ENCODE results near the gene GPR148.
"Not testable (repeated sequence)": the region's sequence is repeated elsewhere in the genome, so short reads cannot be mapped to it uniquely, and the experiment has no call there.

DNA sequence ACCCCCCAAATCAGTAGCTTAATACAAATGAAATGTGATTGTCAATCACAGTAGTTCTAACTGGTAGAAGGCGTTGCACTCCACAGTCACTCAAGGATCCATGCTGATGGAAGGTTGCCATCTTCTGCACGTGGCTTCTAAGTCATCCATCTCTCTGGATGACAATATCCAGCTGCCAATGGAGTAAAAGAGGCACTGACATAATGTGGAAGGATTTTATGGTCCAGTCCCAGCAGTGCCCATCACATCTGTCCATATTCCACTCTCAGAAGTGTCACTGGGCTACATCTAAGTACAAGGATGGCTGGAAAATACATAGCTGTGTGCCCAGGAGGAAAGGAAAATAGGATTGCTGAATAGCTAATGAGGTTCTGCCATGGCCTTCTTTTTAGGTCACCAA, 14.1 kb upstream of the GPR148 start:
- TF ChIP-seq, protein P1, sequence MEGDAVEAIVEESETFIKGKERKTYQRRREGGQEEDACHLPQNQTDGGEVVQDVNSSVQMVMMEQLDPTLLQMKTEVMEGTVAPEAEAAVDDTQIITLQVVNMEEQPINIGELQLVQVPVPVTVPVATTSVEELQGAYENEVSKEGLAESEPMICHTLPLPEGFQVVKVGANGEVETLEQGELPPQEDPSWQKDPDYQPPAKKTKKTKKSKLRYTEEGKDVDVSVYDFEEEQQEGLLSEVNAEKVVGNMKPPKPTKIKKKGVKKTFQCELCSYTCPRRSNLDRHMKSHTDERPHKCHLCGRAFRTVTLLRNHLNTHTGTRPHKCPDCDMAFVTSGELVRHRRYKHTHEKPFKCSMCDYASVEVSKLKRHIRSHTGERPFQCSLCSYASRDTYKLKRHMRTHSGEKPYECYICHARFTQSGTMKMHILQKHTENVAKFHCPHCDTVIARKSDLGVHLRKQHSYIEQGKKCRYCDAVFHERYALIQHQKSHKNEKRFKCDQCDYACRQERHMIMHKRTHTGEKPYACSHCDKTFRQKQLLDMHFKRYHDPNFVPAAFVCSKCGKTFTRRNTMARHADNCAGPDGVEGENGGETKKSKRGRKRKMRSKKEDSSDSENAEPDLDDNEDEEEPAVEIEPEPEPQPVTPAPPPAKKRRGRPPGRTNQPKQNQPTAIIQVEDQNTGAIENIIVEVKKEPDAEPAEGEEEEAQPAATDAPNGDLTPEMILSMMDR (conservative IDR thresholded peaks at IDR 0.05 in 1 of 2, IDR thresholded peaks at IDR 0.05 in 1 of 2; ENCODE audit: extremely low read depth in 1 of 2, insufficient read depth in 1 of 2, low read depth in 1 of 2, low read length in 2 of 2): not testable (repeated sequence)
- TF ChIP-seq EZH2 (IDR thresholded peaks at IDR 0.05; ENCODE audit: borderline replicate concordance, low read length): not testable (repeated sequence)
